MM.1S (cell line): ENCODE data around the gene PLEKHG5.

Source experiments
- DNase-seq: peaks from one replicate; pipeline ENCODE4 v3.0.0-alpha.2; 2015
- H2AFZ ChIP-seq: fragments of 300-600 bp; sonication (generic); 2 replicates; pipeline ENCODE4 v1.6.0; 2016; ENCODE audit warnings: antibody characterized with exemption, low read length
- H3F3A ChIP-seq: fragments of 300-600 bp; sonication (generic); 2 replicates; pipeline ENCODE4 v1.6.1; 2016; ENCODE audit warnings: mild to moderate bottlenecking, antibody characterized with exemption, low read length, moderate library complexity, mixed read lengths; ENCODE audit not compliant: insufficient read depth
- H3K27ac ChIP-seq: fragments of 300-600 bp; sonication (generic); 2 replicates; pipeline ENCODE4 v1.5.1; 2016; ENCODE audit warnings: mild to moderate bottlenecking, low read length
- H3K27me3 ChIP-seq: fragments of 300-600 bp; sonication (generic); replicated peaks from 2 replicates; pipeline ENCODE4 v1.6.0; 2016; ENCODE audit warnings: low read length; ENCODE audit not compliant: insufficient read depth
- H3K36me3 ChIP-seq: fragments of 300-600 bp; sonication (generic); replicated peaks from 2 replicates; pipeline ENCODE4 v1.6.1; 2016; ENCODE audit warnings: mild to moderate bottlenecking, low read length, mixed read lengths; ENCODE audit not compliant: insufficient read depth
- H3K4me1 ChIP-seq: fragments of 300-600 bp; sonication (generic); 2 replicates; pipeline ENCODE4 v1.6.1; 2016; ENCODE audit warnings: low read length, mixed read lengths
- H3K4me2 ChIP-seq: fragments of 300-600 bp; sonication (generic); 2 replicates; pipeline ENCODE4 v1.6.0; 2016; ENCODE audit warnings: low read depth, low read length
- H3K4me3 ChIP-seq: fragments of 300-600 bp; sonication (generic); 2 replicates; pipeline ENCODE4 v1.5.1; 2016; ENCODE audit warnings: low read length, mixed read lengths
- H3K79me2 ChIP-seq: fragments of 300-600 bp; sonication (generic); 2 replicates; pipeline ENCODE4 v1.6.1; 2016; ENCODE audit warnings: mixed run types, low read length, mixed read lengths
- H3K9ac ChIP-seq: fragments of 300-600 bp; sonication (generic); 2 replicates; pipeline ENCODE4 v1.6.1; 2016; ENCODE audit warnings: low read length, mixed read lengths
- H3K9me2 ChIP-seq: fragments of 300-600 bp; sonication (generic); replicated peaks from 2 replicates; pipeline ENCODE4 v1.6.1; 2016; ENCODE audit warnings: mild to moderate bottlenecking, low read length, mixed read lengths; ENCODE audit not compliant: insufficient read depth
- H3K9me3 ChIP-seq: fragments of 300-600 bp; sonication (generic); replicated peaks from 2 replicates; pipeline ENCODE4 v1.6.1; 2016; ENCODE audit warnings: mild to moderate bottlenecking, low read length, mixed read lengths; ENCODE audit not compliant: insufficient read depth
- H4K20me1 ChIP-seq: fragments of 300-600 bp; sonication (generic); 2 replicates; pipeline ENCODE4 v1.6.1; 2016; ENCODE audit warnings: mild to moderate bottlenecking, low read length, moderate library complexity, mixed read lengths; ENCODE audit not compliant: insufficient read depth
- CTCF ChIP-seq: fragments of 300-600 bp; sonication (generic); IDR thresholded peaks from 2 replicates; pipeline ENCODE4 v1.5.1; 2016; ENCODE audit warnings: antibody characterized with exemption, low read length, mixed read lengths
- EZH2 ChIP-seq: fragments of 300-600 bp; sonication (generic); optimal IDR thresholded peaks from 2 replicates; pipeline ENCODE3; 2017; ENCODE audit warnings: low read depth, mild to moderate bottlenecking, antibody characterized with exemption, low read length, mixed read lengths
- EZH2phosphoT487 ChIP-seq: fragments of 300-600 bp; sonication (generic); IDR thresholded peaks from 2 replicates; pipeline ENCODE4 v1.6.1; 2018; ENCODE audit warnings: antibody characterized with exemption, low read length

The PLEKHG5 gene

GRCh38 chr1:6489383-6489765 lies 2.1 kb downstream of the PLEKHG5 start:
- H3K4me1 ChIP-seq, result peaks cover 3% of the 10 kb centered on the region; the same call in 1 of the 2 replicates

GRCh38 chr1:6488602-6489382 lies 2.7 kb downstream of the PLEKHG5 start:
- H3K36me3 ChIP-seq, result no peaks in the 10 kb centered on the region
- no peaks in the 10 kb centered on the region for H3K9me3 ChIP-seq
- H3K4me1 ChIP-seq, result peaks cover 3% of the 10 kb centered on the region; the same call in 1 of the 2 replicates
- H2AFZ ChIP-seq, result no peak overlapping the region
- H3K79me2 ChIP-seq, result no peaks in the 10 kb centered on the region
- H4K20me1 ChIP-seq, result no peaks in the 10 kb centered on the region
- H3K4me2 ChIP-seq, result no peak overlapping the region
- no peak overlapping the region for H3K4me3 ChIP-seq
- no peak overlapping the region for H3K9ac ChIP-seq
- H3K27ac ChIP-seq, result no peak overlapping the region
- DNase-seq, result no peak
- H3K27me3 ChIP-seq, result peaks cover 31% of the 10 kb centered on the region
- no peak for TF ChIP-seq EZH2
- no peak for TF ChIP-seq EZH2phosphoT487
- no peak for TF ChIP-seq CTCF
- no peaks in the 10 kb centered on the region for H3F3A ChIP-seq
- H3K9me2 ChIP-seq, result no peaks in the 10 kb centered on the region

More at GRCh38 chr1:6489383-6489765, 2.1 kb downstream of the PLEKHG5 start:
- H4K20me1 ChIP-seq, result no peaks in the 10 kb centered on the region
- H3K27me3 ChIP-seq, result peaks cover 26% of the 10 kb centered on the region
- H3F3A ChIP-seq, result no peaks in the 10 kb centered on the region
- no peak overlapping the region for H2AFZ ChIP-seq
- no peaks in the 10 kb centered on the region for H3K9me2 ChIP-seq
- no peak overlapping the region for H3K9ac ChIP-seq
- no peak for DNase-seq
- no peak overlapping the region for H3K4me3 ChIP-seq
- no peak overlapping the region for H3K4me2 ChIP-seq
- no peaks in the 10 kb centered on the region for H3K36me3 ChIP-seq
- no peaks in the 10 kb centered on the region for H3K79me2 ChIP-seq
- H3K27ac ChIP-seq, result no peak overlapping the region
- no peaks in the 10 kb centered on the region for H3K9me3 ChIP-seq
- TF ChIP-seq CTCF, result no peak
- no peak for TF ChIP-seq EZH2
- TF ChIP-seq EZH2phosphoT487, result no peak

GRCh38 chr1:6487804-6488484 lies 3.5 kb downstream of the PLEKHG5 start:
- Histone ChIP-seq H3F3A (no peaks in the 10 kb centered on the region), H3K4me3 (no peak overlapping the region), H4K20me1 (no peaks in the 10 kb centered on the region), H3K36me3 (no peaks in the 10 kb centered on the region), H3K79me2 (no peaks in the 10 kb centered on the region), H2AFZ (no peak overlapping the region), H3K4me2 (no peak overlapping the region), H3K9me2 (no peaks in the 10 kb centered on the region), H3K9ac (no peak overlapping the region), H3K4me1 (peaks cover 3% of the 10 kb centered on the region; the same call in 1 of the 2 replicates), H3K27me3 (peaks cover 40% of the 10 kb centered on the region), H3K27ac (no peak overlapping the region), H3K9me3 (no peaks in the 10 kb centered on the region)
- TF ChIP-seq EZH2 (no peak), EZH2phosphoT487 (no peak)
- DNase-seq, result no peak
